ENCODE data around the gene NDUFV1. TPM values are rescaled to one million over a fixed set of nuclear protein-coding genes. Genes with fewer than 3 reads are reported as not detected.

The NDUFV1 gene
- total and polyA plus RNA-seq, 10 donors = 132 to 258 (median 199) TPM

DNA sequence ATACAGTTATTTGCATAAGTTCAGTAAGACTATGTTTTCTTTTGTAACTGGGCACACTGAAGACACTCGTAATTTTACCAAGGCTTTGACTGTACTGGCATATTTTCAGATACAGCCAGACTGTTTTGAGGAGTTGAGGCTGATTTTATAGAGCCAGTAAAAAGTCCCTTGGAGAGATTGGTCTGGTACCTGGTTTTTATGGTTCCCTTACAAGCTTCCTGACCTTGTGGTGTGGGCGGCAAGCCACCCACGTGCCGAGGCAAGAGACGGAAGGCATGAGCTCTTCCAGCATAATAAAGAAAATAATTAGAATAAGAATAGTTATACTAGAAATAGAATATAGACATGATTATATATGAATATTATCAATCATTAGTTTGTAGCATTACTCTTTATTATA lies 34.4 kb upstream of the NDUFV1 start:
- 14 to 26% (median 20%) methylated on average over 5 of the region's 5 CpGs for WGBS, 5 donors
- peaks cover 0 to 5% (median 0%) of the 10 kb centered on the region in 6 donors for H3K4me1 ChIP-seq
- peaks cover 0 to 39% (median 0%) of the 10 kb centered on the region in 7 donors for H3K27me3 ChIP-seq (replicated peaks in 1 of 7)
- H3K4me3 ChIP-seq = no peak overlapping the region
- H3K9me3 ChIP-seq = no peaks in the 10 kb centered on the region
- no peak overlapping the region for H3K27ac ChIP-seq
- DNase-seq = no peak
- no peaks in the 10 kb centered on the region for H3K36me3 ChIP-seq
- no peak for TF ChIP-seq POLR2AphosphoS5 (IDR thresholded peaks at IDR 0.05)
- intact Hi-C loops (cut with DNase I; ENCODE audit: low total_unique reads) = no loop called here

GRCh38 chr11:67572747-67573419 lies 33.9 kb upstream of the NDUFV1 start:
- Histone ChIP-seq H3K4me3 (no peak overlapping the region), H3K9me3 (no peaks in the 10 kb centered on the region), H3K27me3 (replicated peaks in 1 of 7) (peaks cover 0 to 44% (median 0%) of the 10 kb centered on the region in 7 donors), H3K27ac (no peak overlapping the region), H3K36me3 (no peaks in the 10 kb centered on the region), H3K4me1 (peaks cover 0 to 5% (median 0%) of the 10 kb centered on the region in 6 donors)
- TF ChIP-seq CTCF (IDR thresholded peaks at IDR 0.05 in 8 of 11, conservative IDR thresholded peaks at IDR 0.05 in 3 of 11) (peak in 10 of 11 experiments; percentile 46 to 78 (median 67)), POLR2AphosphoS5 (IDR thresholded peaks at IDR 0.05) (no peak)
- peak; percentile 78 for DNase-seq
- WGBS, 5 donors = 60 to 71% (median 61%) methylated on average over 21 of the region's 21 CpGs
- intact Hi-C loops (cut with DNase I; ENCODE audit: low total_unique reads) = no loop called here

DNA sequence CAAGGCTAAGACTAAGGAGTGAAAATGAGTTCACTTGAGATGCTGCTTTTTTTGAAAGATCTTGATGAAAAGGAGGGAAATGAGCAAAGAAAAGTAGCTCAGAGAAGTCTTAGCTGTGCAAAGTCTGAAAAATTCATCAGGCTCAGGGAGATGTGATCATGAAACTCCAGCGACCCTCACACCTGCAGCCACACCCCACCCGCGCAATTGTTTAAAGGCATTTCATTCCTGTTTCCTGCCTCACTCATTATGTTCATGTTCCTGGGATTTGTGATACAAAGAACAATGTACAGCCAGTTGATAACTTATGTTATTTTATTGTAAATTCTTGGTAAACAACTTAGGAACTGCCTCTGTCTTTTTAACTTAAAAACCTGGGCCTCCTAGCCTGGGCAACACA lies 31.8 kb upstream of the NDUFV1 start:
- 44 to 69% (median 49%) methylated on average over 3 of the region's 3 CpGs for WGBS, 5 donors
- DNase-seq = no peak
- no peak overlapping the region for H3K4me3 ChIP-seq
- TF ChIP-seq POLR2A (IDR thresholded peaks at IDR 0.05) = no peak
- TF ChIP-seq POLR2AphosphoS5 (IDR thresholded peaks at IDR 0.05) = no peak
- no peak for TF ChIP-seq CTCF (IDR thresholded peaks at IDR 0.05 in 8 of 11, conservative IDR thresholded peaks at IDR 0.05 in 3 of 11)
- H3K4me1 ChIP-seq = peaks cover 0 to 15% (median 8%) of the 10 kb centered on the region in 6 donors
- intact Hi-C loops (cut with DNase I; ENCODE audit: low total_unique reads) = no loop called here
- no peaks in the 10 kb centered on the region for H3K9me3 ChIP-seq
- no peaks in the 10 kb centered on the region for H3K36me3 ChIP-seq
- H3K27ac ChIP-seq = no peak overlapping the region
- H3K27me3 ChIP-seq (replicated peaks in 1 of 7) = peaks cover 0 to 60% (median 0%) of the 10 kb centered on the region in 7 donors

GRCh38 chr11:67576735-67577475 lies 29.8 kb upstream of the NDUFV1 start:
- TF ChIP-seq POLR2AphosphoS5 (IDR thresholded peaks at IDR 0.05) = no peak
- TF ChIP-seq POLR2A (IDR thresholded peaks at IDR 0.05) = no peak
- TF ChIP-seq CTCF (IDR thresholded peaks at IDR 0.05 in 8 of 11, conservative IDR thresholded peaks at IDR 0.05 in 3 of 11) = no peak
- 77 to 82% (median 78%) methylated on average over 11 to 14 of the region's 14 CpGs for WGBS, 5 donors
- intact Hi-C loops (cut with DNase I; ENCODE audit: low total_unique reads) = no loop called here
- Histone ChIP-seq H3K36me3 (no peaks in the 10 kb centered on the region), H3K4me3 (no peak overlapping the region), H3K9me3 (no peaks in the 10 kb centered on the region), H3K27ac (no peak overlapping the region), H3K27me3 (replicated peaks in 1 of 7) (peaks cover 0 to 56% (median 0%) of the 10 kb centered on the region in 7 donors), H3K4me1 (peaks cover 0 to 18% (median 8%) of the 10 kb centered on the region in 6 donors)
- DNase-seq = no peak

Data from spleen (tissue), 11 donors.